Endodermal cell (in vitro differentiated cells): Measurements from ENCODE around the gene MPLKIP. TPM values are rescaled to one million over a fixed set of nuclear protein-coding genes. Genes with fewer than 3 reads are reported as not detected.
"Not testable (repeated sequence)": the region's sequence is repeated elsewhere in the genome, so short reads cannot be mapped to it uniquely, and the experiment has no call there.

Experiments
- DNase-seq: peaks from one replicate; pipeline ENCODE4 v3.0.0-alpha.2; 2017
- H3K27ac ChIP-seq: 2 replicates; pipeline ENCODE4 v1.5.1; 2013; ENCODE audit warnings: mild to moderate bottlenecking, low read depth, low read length, moderate library complexity
- H3K27me3 ChIP-seq: 2 replicates; pipeline ENCODE4 v1.6.1; 2013; ENCODE audit warnings: mild to moderate bottlenecking, low read length, moderate library complexity; ENCODE audit not compliant: insufficient read depth, control insufficient read depth, poor library complexity, severe bottlenecking
- H3K36me3 ChIP-seq: 2 replicates; pipeline ENCODE4 v1.7.0; 2013; ENCODE audit warnings: mild to moderate bottlenecking, low read length, moderate library complexity; ENCODE audit not compliant: control insufficient read depth, insufficient read depth
- H3K4me1 ChIP-seq: one replicate; pipeline ENCODE4 v1.7.0; 2013; ENCODE audit warnings: low read length; ENCODE audit not compliant: control insufficient read depth, insufficient read depth
- H3K4me3 ChIP-seq: 2 replicates; pipeline ENCODE4 v1.5.1; 2013; ENCODE audit warnings: mild to moderate bottlenecking, low read length, moderate library complexity
- H3K9ac ChIP-seq: 2 replicates; pipeline ENCODE4 v1.6.1; 2013; ENCODE audit warnings: mild to moderate bottlenecking, low read length, moderate library complexity; ENCODE audit not compliant: poor library complexity, severe bottlenecking; ENCODE audit errors: extremely low read depth
- H3K9me3 ChIP-seq: 2 replicates; pipeline ENCODE4 v1.6.1; 2013; ENCODE audit warnings: mild to moderate bottlenecking, low read length, moderate library complexity; ENCODE audit not compliant: control insufficient read depth
- H3K27ac Mint-ChIP-seq: 2 replicates; pipeline ENCODE4 v1.8.0; 2020; ENCODE audit warnings: mixed read lengths
- H3K27me3 Mint-ChIP-seq: 2 replicates; pipeline ENCODE4 v1.8.0; 2021; ENCODE audit warnings: mild to moderate bottlenecking, mixed read lengths; ENCODE audit not compliant: insufficient read depth
- H3K36me3 Mint-ChIP-seq: 2 replicates; pipeline ENCODE4 v1.8.0; 2020; ENCODE audit warnings: low read depth, mixed read lengths
- H3K4me1 Mint-ChIP-seq: 2 replicates; pipeline ENCODE4 v1.8.0; 2020; ENCODE audit warnings: mixed read lengths
- H3K4me3 Mint-ChIP-seq: 2 replicates; pipeline ENCODE4 v1.8.0; 2020; ENCODE audit warnings: mild to moderate bottlenecking, moderate library complexity, mixed read lengths
- H3K9me3 Mint-ChIP-seq: 2 replicates; pipeline ENCODE4 v1.8.0; 2020; ENCODE audit warnings: mild to moderate bottlenecking, mixed read lengths
- CTCF ChIP-seq: fragments of 200-600 bp; sonication (generic); conservative IDR thresholded peaks from 2 replicates; pipeline ENCODE4 v1.5.0; 2021; ENCODE audit warnings: antibody characterized with exemption, mild to moderate bottlenecking
- WGBS, 2 experiments: methylation state at CpG; one replicate each; pipeline versions ENCODE4 v1.1.5 to v1.1.7; 2013; ENCODE audit warnings: missing lambda C conversion rate in 2 of 2, mixed read lengths in 1 of 2; ENCODE audit not compliant: insufficient coverage in 1 of 2, insufficient read length in 1 of 2; 5-methylcytosine and 5-hydroxymethylcytosine counted together
- total RNA-seq, 2 donors: library from RNA; stranded (reverse); fragmentation: NEBNext Ultra II Directional in 1 of 2; extraction: Animal tissue kit (Norgen Biotek cat#: 25700) in 1 of 2; gene quantifications; 2 replicates in 1 of 2; 3 replicates in 1 of 2; pipeline ENCODE4 v1.2.1, GENCODE V29; 2021

Gene MPLKIP
- total RNA-seq, 2 donors from 2014 or later = 43.5 to 53.5 TPM

- peak; percentile 49 for TF ChIP-seq CTCF
- H3K36me3 Mint-ChIP-seq = peaks cover 7% of the 10 kb centered on the region
- no peaks in the 10 kb centered on the region for H3K27me3 Mint-ChIP-seq
- no peaks in the 10 kb centered on the region for H3K36me3 ChIP-seq
- no peaks in the 10 kb centered on the region for H3K4me1 Mint-ChIP-seq
- H3K4me1 ChIP-seq = no peaks in the 10 kb centered on the region
- peak; percentile 69 for DNase-seq
- peaks cover 29% of the 10 kb centered on the region for H3K9me3 Mint-ChIP-seq
- no peaks in the 10 kb centered on the region for H3K27me3 ChIP-seq
- WGBS, 2 experiments = 92 to 94% methylated on average over 14 to 19 of the region's 19 CpGs
- H3K9ac ChIP-seq = no peak overlapping the region
- H3K27ac ChIP-seq = no peak overlapping the region
- H3K9me3 ChIP-seq = peaks cover 22% of the 10 kb centered on the region
- no peak overlapping the region for H3K4me3 Mint-ChIP-seq
- no peak overlapping the region for H3K4me3 ChIP-seq
- H3K27ac Mint-ChIP-seq = no peak overlapping the region
These were observed 13.2 kb upstream of the MPLKIP start for GRCh38 chr7:40147371-40148246.

GRCh38 chr7:40145596-40146130 is 11.2 kb upstream of the MPLKIP start:
- H3K27me3 Mint-ChIP-seq = not testable (repeated sequence)

GRCh38 chr7:40141916-40142315 is 7.5 kb upstream of the MPLKIP start:
- peaks cover 20% of the 10 kb centered on the region for H3K9me3 Mint-ChIP-seq
- H3K4me1 ChIP-seq, H3K36me3 Mint-ChIP-seq, H3K36me3 ChIP-seq, H3K27me3 Mint-ChIP-seq, H3K27me3 ChIP-seq, H3K27ac Mint-ChIP-seq, H3K27ac ChIP-seq, H3K4me1 Mint-ChIP-seq, H3K4me3 Mint-ChIP-seq, H3K4me3 ChIP-seq, H3K9ac ChIP-seq, DNase-seq: not testable (repeated sequence)
- peaks cover 20% of the 10 kb centered on the region for H3K9me3 ChIP-seq
- 92% methylated on average over 3 to 5 of the region's 5 CpGs for WGBS, 2 experiments

More at GRCh38 chr7:40145596-40146130, 11.2 kb upstream of the MPLKIP start:
- 88% methylated on average over 3 of the region's 3 CpGs; no CpG with 5 or more reads in 1 of the 2 experiments for WGBS, 2 experiments
- H3K4me3 ChIP-seq = peak overlapping the region; percentile 49
- H3K27ac ChIP-seq, DNase-seq, H3K4me1 Mint-ChIP-seq, H3K4me1 ChIP-seq, H3K27me3 ChIP-seq, H3K27ac Mint-ChIP-seq, H3K36me3 Mint-ChIP-seq, H3K9ac ChIP-seq, H3K36me3 ChIP-seq, H3K4me3 Mint-ChIP-seq: not testable (repeated sequence)
- H3K9me3 Mint-ChIP-seq = peaks cover 32% of the 10 kb centered on the region
- peaks cover 22% of the 10 kb centered on the region for H3K9me3 ChIP-seq

GRCh38 chr7:40139891-40140290 is 5.5 kb upstream of the MPLKIP start:
- H3K27me3 Mint-ChIP-seq = peaks cover 15% of the 10 kb centered on the region
- not testable (repeated sequence) for H3K9me3 ChIP-seq, H3K4me3 ChIP-seq, H3K36me3 Mint-ChIP-seq, H3K9me3 Mint-ChIP-seq, H3K4me1 Mint-ChIP-seq, H3K4me1 ChIP-seq, H3K36me3 ChIP-seq, H3K27ac ChIP-seq, H3K27ac Mint-ChIP-seq, H3K4me3 Mint-ChIP-seq, H3K9ac ChIP-seq, DNase-seq
- WGBS, 2 experiments = 94 to 98% methylated on average over 8 to 13 of the region's 13 CpGs
- H3K27me3 ChIP-seq = peaks cover 12% of the 10 kb centered on the region
